PC-3 (cell line): Measurements from ENCODE around the gene FBXO34.

Source experiments
- EZH2 ChIP-seq: fragments of 300-600 bp; sonication (generic); IDR thresholded peaks from one replicate; pipeline ENCODE4 v1.6.1; 2017; ENCODE audit warnings: antibody characterized with exemption, mild to moderate bottlenecking, low read length; ENCODE audit not compliant: unreplicated experiment
- EZH2phosphoT487 ChIP-seq: fragments of 300-600 bp; sonication (generic); IDR thresholded peaks from 2 replicates; pipeline ENCODE4 v1.6.1; 2018; ENCODE audit warnings: mild to moderate bottlenecking, antibody characterized with exemption, low read length, borderline replicate concordance
- TF ChIP-seq, protein P1 (sequence below): fragments of 300-600 bp; sonication (generic); conservative IDR thresholded peaks from 2 replicates; pipeline ENCODE4 v1.5.1; 2017; ENCODE audit warnings: antibody characterized with exemption, low read depth, mild to moderate bottlenecking, low read length

DNA sequence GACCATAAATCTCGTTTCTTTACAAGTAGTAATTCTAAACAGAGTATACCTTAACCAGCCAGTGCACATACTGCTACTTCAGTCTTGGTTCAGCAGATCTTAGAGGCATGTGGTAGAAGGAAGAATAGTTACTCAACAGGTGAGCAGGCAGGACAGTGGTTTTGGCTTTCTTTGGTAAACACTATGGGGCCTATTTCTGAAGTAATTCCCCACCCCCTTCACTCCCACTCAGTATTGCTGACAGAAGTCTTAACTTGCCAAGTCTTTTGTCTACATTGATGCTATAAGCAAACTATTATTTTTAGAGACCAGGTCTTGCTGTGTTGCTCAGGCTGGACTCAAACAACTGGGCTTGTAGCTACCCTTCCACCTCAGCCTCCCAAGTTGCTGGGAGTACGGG is 68.5 kb downstream of the FBXO34 start:
- TF ChIP-seq EZH2phosphoT487 (no peak), EZH2 (no peak)
- TF ChIP-seq, protein P1, sequence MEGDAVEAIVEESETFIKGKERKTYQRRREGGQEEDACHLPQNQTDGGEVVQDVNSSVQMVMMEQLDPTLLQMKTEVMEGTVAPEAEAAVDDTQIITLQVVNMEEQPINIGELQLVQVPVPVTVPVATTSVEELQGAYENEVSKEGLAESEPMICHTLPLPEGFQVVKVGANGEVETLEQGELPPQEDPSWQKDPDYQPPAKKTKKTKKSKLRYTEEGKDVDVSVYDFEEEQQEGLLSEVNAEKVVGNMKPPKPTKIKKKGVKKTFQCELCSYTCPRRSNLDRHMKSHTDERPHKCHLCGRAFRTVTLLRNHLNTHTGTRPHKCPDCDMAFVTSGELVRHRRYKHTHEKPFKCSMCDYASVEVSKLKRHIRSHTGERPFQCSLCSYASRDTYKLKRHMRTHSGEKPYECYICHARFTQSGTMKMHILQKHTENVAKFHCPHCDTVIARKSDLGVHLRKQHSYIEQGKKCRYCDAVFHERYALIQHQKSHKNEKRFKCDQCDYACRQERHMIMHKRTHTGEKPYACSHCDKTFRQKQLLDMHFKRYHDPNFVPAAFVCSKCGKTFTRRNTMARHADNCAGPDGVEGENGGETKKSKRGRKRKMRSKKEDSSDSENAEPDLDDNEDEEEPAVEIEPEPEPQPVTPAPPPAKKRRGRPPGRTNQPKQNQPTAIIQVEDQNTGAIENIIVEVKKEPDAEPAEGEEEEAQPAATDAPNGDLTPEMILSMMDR = no peak
